DMS 273 (cell line): ENCODE data around the gene VAV2.

ENCODE experiments used
- DNase-seq: peaks from one replicate; lab custom pipeline; 2025; ENCODE audit not compliant: unreplicated experiment; lab: John Stamatoyannopoulos, UW

Gene VAV2

GRCh38 chr9:133715866-133716563, 276.1 kb downstream of the VAV2 start:
- peak; percentile 59 for DNase-seq

GRCh38 chr9:133715295-133715865, 276.7 kb downstream of the VAV2 start:
- no peak for DNase-seq

- DNase-seq: peak; percentile 38
Measured at GRCh38 chr9:133714606-133715294, 277.4 kb downstream of the VAV2 start.

GRCh38 chr9:133713960-133714495, 278.1 kb downstream of the VAV2 start:
- no peak for DNase-seq

GRCh38 chr9:133713150-133713959, 278.8 kb downstream of the VAV2 start:
- DNase-seq: no peak

- DNase-seq: no peak
Measured at GRCh38 chr9:133712221-133713100, 279.7 kb downstream of the VAV2 start.
